Myometrial cell (primary cell): Measurements from ENCODE around the gene CES4A. TPM values are rescaled to one million over a fixed set of nuclear protein-coding genes. Genes with fewer than 3 reads are reported as not detected.

ENCODE experiments used
- total RNA-seq: library from RNA; depleted of rRNA; stranded (reverse); fragments of >200 nt; gene quantifications from 2 replicates; pipeline ENCODE4 v1.2.3, GENCODE V29; 2015

Gene CES4A
- 2.5 and 3.2 TPM in 2 replicates for total RNA-seq

GRCh38 chr16:66988197-66988788, at the start of gene CES4A:
CES4A (plus strand) TSS chr16:66988589; CDS start chr16:66988773, 184 bp downstream.

DNA sequence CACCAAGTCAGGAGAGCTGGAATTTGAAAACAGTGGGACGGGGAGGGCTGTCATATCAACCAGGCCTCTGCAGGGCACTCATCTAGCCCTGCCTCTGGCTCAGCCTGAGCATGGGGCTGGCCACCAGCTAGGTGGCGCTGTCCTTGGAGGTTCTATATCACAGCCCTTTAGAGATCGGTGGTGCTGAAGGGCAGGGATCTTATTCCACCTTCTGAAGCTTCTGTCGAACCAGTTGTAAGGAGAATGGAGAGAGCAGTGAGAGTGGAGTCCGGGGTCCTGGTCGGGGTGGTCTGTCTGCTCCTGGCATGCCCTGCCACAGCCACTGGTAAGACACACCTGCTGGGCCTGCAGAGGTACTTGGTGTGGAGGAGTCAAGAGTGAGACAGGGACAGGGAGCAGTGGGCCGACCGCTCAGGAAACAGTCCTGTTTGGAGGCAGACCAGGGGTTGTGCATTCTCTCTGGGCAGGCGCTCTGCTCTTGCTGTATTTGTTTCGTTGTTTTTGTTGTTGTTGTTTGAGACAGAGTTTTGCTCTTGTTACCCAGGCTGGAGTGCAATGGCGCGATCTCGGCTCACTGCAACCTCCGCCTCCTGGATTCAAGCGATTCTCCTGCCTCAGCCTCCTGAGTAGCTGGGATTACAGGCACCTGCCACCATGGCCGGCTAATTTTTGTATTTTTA, 27.2 kb upstream of the CES4A start, which contains the start of gene CES3:
TSS of gene CES3 (plus strand) at position 202 of the 680 bp plus-strand sequence. CDS start at position 244, 42 bp downstream.

GRCh38 chr16:67028696-67029253, 40.4 kb downstream of the CES4A start, which contains the start of gene CBFB:
CBFB (plus strand) TSS chr16:67029149; CDS start chr16:67029408, 259 bp downstream.

Other genes with a start within 250 kb of the CES4A start
- 49.0 and 53.5 TPM in 2 replicates for gene DYNC1LI2, start 237.0 kb upstream of the CES4A start, total RNA-seq
- not detected in 2 replicates for gene TERB1, start 187.0 kb upstream of the CES4A start, total RNA-seq
- 68.0 and 76.9 TPM in 2 replicates for gene NAE1, start 157.6 kb upstream of the CES4A start, total RNA-seq
- gene CA7, start 144.2 kb upstream of the CES4A start, total RNA-seq, result not detected in 2 replicates
- gene PDP2, start 108.1 kb upstream of the CES4A start, total RNA-seq, result 5.3 and 10.1 TPM in 2 replicates
- gene CDH16, start 69.7 kb upstream of the CES4A start, total RNA-seq, result not detected in 2 replicates
- 10.6 and 14.4 TPM in 2 replicates for gene RRAD, start 63.1 kb upstream of the CES4A start, total RNA-seq
- gene CIAO2B, start 54.2 kb upstream of the CES4A start, total RNA-seq, result 143 and 174 TPM in 2 replicates
- 17.9 and 22.5 TPM in 2 replicates for gene CES2, start 53.1 kb upstream of the CES4A start, total RNA-seq
- gene CES3, start 27.3 kb upstream of the CES4A start, total RNA-seq, result not detected in 2 replicates
- gene CBFB, start 40.6 kb downstream of the CES4A start, total RNA-seq, result 37.2 and 62.0 TPM in 2 replicates
- gene PHAF1, start 121.4 kb downstream of the CES4A start, total RNA-seq, result 13.5 and 13.8 TPM in 2 replicates
- gene B3GNT9, start 162.4 kb downstream of the CES4A start, total RNA-seq, result 37.2 and 42.5 TPM in 2 replicates
- 32.9 and 33.7 TPM in 2 replicates for gene TRADD, start 171.3 kb downstream of the CES4A start, total RNA-seq
- 17.0 and 17.4 TPM in 2 replicates for gene FBXL8, start 171.4 kb downstream of the CES4A start, total RNA-seq
- gene HSF4, start 176.2 kb downstream of the CES4A start, total RNA-seq, result 0.86 and 3.4 TPM in 2 replicates
- gene NOL3, start 181.9 kb downstream of the CES4A start, total RNA-seq, result 16.7 and 22.9 TPM in 2 replicates
- gene MATCAP1, start 195.4 kb downstream of the CES4A start, total RNA-seq, result 4.3 and 15.6 TPM in 2 replicates
- not detected in 2 replicates for gene EXOC3L1, start 201.5 kb downstream of the CES4A start, total RNA-seq
- gene E2F4, start 203.6 kb downstream of the CES4A start, total RNA-seq, result 89.7 and 95.9 TPM in 2 replicates
- gene ELMO3, start 210.5 kb downstream of the CES4A start, total RNA-seq, result 0.58 and 1.6 TPM in 2 replicates
- gene TMEM208, start 238.5 kb downstream of the CES4A start, total RNA-seq, result 51.3 and 82.9 TPM in 2 replicates